SU-DHL-6 (cell line): ENCODE data around the gene SGPP2.

Source experiments
- H2AFZ ChIP-seq: fragments of 200-600 bp; sonication (generic); 2 replicates; pipeline ENCODE4 v1.6.1; 2014; ENCODE audit warnings: low read depth, mild to moderate bottlenecking, moderate library complexity, mixed read lengths, antibody characterized with exemption, low read length; ENCODE audit not compliant: severe bottlenecking
- H3F3A ChIP-seq: fragments of 200-600 bp; shearing (Covaris generic); 2 replicates; pipeline ENCODE4 v1.6.0; 2016; ENCODE audit warnings: antibody characterized with exemption, mild to moderate bottlenecking; ENCODE audit not compliant: insufficient read depth
- H3K27ac ChIP-seq: fragments of 200-600 bp; sonication (generic); 2 replicates; pipeline ENCODE4 v1.5.1; 2016; ENCODE audit warnings: low read depth, mild to moderate bottlenecking, low read length, moderate library complexity, mixed read lengths
- H3K27me3 ChIP-seq: fragments of 200-600 bp; sonication (generic), shearing (Covaris generic); 2 replicates; pipeline ENCODE4 v1.6.0; 2014; ENCODE audit warnings: mild to moderate bottlenecking, low read length
- H3K36me3 ChIP-seq: fragments of 200-600 bp; sonication (generic); 2 replicates; pipeline ENCODE4 v1.6.1; 2014; ENCODE audit warnings: mild to moderate bottlenecking, low read length, mixed read lengths
- H3K4me2 ChIP-seq: fragments of 300-600, 200-600 bp; shearing (Covaris generic), sonication (generic); 2 replicates; pipeline ENCODE4 v1.6.0; 2014; ENCODE audit warnings: low read length, low read depth, mild to moderate bottlenecking; ENCODE audit not compliant: poor library complexity, severe bottlenecking
- H3K4me3 ChIP-seq: fragments of 200-600 bp; sonication (generic); 2 replicates; pipeline ENCODE4 v1.5.1; 2014; ENCODE audit warnings: antibody characterized with exemption, low read length, mild to moderate bottlenecking, mixed read lengths; ENCODE audit not compliant: insufficient read depth, poor library complexity, severe bottlenecking
- H3K79me2 ChIP-seq: fragments of 200-600 bp; sonication (generic); 2 replicates; pipeline ENCODE4 v1.6.1; 2014; ENCODE audit warnings: mild to moderate bottlenecking, low read length, moderate library complexity; ENCODE audit not compliant: insufficient read depth
- H3K9ac ChIP-seq: fragments of 200-600 bp; sonication (generic); 2 replicates; pipeline ENCODE4 v1.7.0; 2014; ENCODE audit warnings: mild to moderate bottlenecking, low read length
- H3K9me2 ChIP-seq: fragments of 200-600 bp; sonication (generic); replicated peaks from 2 replicates; pipeline ENCODE4 v1.6.1; 2014; ENCODE audit warnings: low read length; ENCODE audit not compliant: insufficient read depth
- H3K9me3 ChIP-seq: fragments of 200-600 bp; sonication (generic); 2 replicates; pipeline ENCODE4 v1.6.1; 2014; ENCODE audit warnings: low read length, mixed read lengths; ENCODE audit not compliant: insufficient read depth
- H4K20me1 ChIP-seq: fragments of 200-600 bp; sonication (generic); 2 replicates; pipeline ENCODE4 v1.6.1; 2014; ENCODE audit warnings: low read depth, mild to moderate bottlenecking, antibody characterized with exemption, low read length, moderate library complexity, mixed read lengths
- CTCF ChIP-seq: fragments of 200-600 bp; sonication (generic); IDR thresholded peaks from one replicate; pipeline ENCODE4 v1.5.1; 2017; ENCODE audit warnings: antibody characterized with exemption, mild to moderate bottlenecking, low read length, moderate library complexity; ENCODE audit not compliant: insufficient read depth, poor library complexity, severe bottlenecking
- EZH2phosphoT487 ChIP-seq: fragments of 200-600 bp; sonication (generic), shearing (Covaris generic); conservative IDR thresholded peaks from 2 replicates; pipeline ENCODE4 v1.6.1; 2018; ENCODE audit warnings: mild to moderate bottlenecking, antibody characterized with exemption, low read length, moderate library complexity, mixed read lengths

SGPP2 gene

GRCh38 chr2:222450021-222450420 lies 25.7 kb downstream of the SGPP2 start:
- Histone ChIP-seq H3K9ac (no peak overlapping the region), H3K4me3 (no peak overlapping the region), H2AFZ (no peak overlapping the region), H3K27ac (no peak overlapping the region), H3F3A (no peaks in the 10 kb centered on the region), H3K79me2 (no peaks in the 10 kb centered on the region), H4K20me1 (no peaks in the 10 kb centered on the region), H3K36me3 (no peaks in the 10 kb centered on the region), H3K9me2 (no peaks in the 10 kb centered on the region), H3K4me2 (no peak overlapping the region), H3K27me3 (no peaks in the 10 kb centered on the region), H3K9me3 (no peaks in the 10 kb centered on the region)
- TF ChIP-seq EZH2phosphoT487 (no peak), CTCF (no peak)

- no peak overlapping the region for H3K27ac ChIP-seq
- H4K20me1 ChIP-seq, result no peaks in the 10 kb centered on the region
- no peak overlapping the region for H2AFZ ChIP-seq
Observed at GRCh38 chr2:222451224-222451674, 26.9 kb downstream of the SGPP2 start.

GRCh38 chr2:222452422-222452950 lies 28.1 kb downstream of the SGPP2 start:
- Histone ChIP-seq H3K9ac (no peak overlapping the region), H3K4me2 (no peak overlapping the region), H4K20me1 (no peaks in the 10 kb centered on the region), H3K27ac (no peak overlapping the region), H3K4me3 (no peak overlapping the region), H2AFZ (no peak overlapping the region), H3K36me3 (no peaks in the 10 kb centered on the region), H3F3A (no peaks in the 10 kb centered on the region), H3K9me3 (no peaks in the 10 kb centered on the region), H3K79me2 (no peaks in the 10 kb centered on the region), H3K9me2 (no peaks in the 10 kb centered on the region), H3K27me3 (no peaks in the 10 kb centered on the region)
- TF ChIP-seq EZH2phosphoT487 (no peak), CTCF (no peak)

More at GRCh38 chr2:222451224-222451674, 26.9 kb downstream of the SGPP2 start:
- H3K9me3 ChIP-seq, result no peaks in the 10 kb centered on the region
- TF ChIP-seq EZH2phosphoT487, result no peak
- TF ChIP-seq CTCF, result no peak
- no peak overlapping the region for H3K9ac ChIP-seq
- no peaks in the 10 kb centered on the region for H3K36me3 ChIP-seq
- H3K9me2 ChIP-seq, result no peaks in the 10 kb centered on the region
- H3K79me2 ChIP-seq, result no peaks in the 10 kb centered on the region
- H3F3A ChIP-seq, result no peaks in the 10 kb centered on the region
- H3K27me3 ChIP-seq, result no peaks in the 10 kb centered on the region
- H3K4me3 ChIP-seq, result no peak overlapping the region
- no peak overlapping the region for H3K4me2 ChIP-seq
